NB4 (cell line): Measurements from ENCODE around the gene PBRM1.

Experiments
- POLR2A ChIP-seq: IDR thresholded peaks from 2 replicates; pipeline ENCODE4 v1.6.1; 2011; ENCODE audit warnings: mild to moderate bottlenecking; ENCODE audit not compliant: insufficient read length; ENCODE audit errors: extremely low read depth
- TF ChIP-seq, protein P1 (sequence below): IDR thresholded peaks from one replicate; pipeline ENCODE4 v1.5.1; 2012; ENCODE audit warnings: low read depth, low read length
- TF ChIP-seq, protein P2 (sequence below): IDR thresholded peaks from 2 replicates; pipeline ENCODE4 v1.6.1; 2011; ENCODE audit warnings: low read depth, low read length

DNA sequence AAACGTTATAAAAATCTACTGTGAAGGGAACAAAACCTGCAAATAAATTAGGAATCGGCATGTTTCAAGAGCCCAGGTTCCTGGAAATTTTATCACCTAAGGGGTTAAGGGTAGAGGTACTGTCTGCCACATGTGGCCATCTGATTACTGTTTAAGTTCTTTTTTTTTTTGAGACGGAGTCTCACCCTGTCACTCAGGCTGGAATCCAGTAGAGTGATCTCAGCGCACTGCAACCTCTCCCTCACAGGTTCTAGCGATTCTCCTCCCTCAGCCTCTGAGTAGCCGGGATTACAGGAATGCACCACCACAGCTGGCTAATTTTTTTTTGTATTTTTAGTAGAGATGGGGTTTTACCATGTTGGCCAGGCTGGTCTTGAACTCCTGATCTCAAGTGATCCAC is 113.5 kb downstream of the PBRM1 start:
- TF ChIP-seq, protein P1, sequence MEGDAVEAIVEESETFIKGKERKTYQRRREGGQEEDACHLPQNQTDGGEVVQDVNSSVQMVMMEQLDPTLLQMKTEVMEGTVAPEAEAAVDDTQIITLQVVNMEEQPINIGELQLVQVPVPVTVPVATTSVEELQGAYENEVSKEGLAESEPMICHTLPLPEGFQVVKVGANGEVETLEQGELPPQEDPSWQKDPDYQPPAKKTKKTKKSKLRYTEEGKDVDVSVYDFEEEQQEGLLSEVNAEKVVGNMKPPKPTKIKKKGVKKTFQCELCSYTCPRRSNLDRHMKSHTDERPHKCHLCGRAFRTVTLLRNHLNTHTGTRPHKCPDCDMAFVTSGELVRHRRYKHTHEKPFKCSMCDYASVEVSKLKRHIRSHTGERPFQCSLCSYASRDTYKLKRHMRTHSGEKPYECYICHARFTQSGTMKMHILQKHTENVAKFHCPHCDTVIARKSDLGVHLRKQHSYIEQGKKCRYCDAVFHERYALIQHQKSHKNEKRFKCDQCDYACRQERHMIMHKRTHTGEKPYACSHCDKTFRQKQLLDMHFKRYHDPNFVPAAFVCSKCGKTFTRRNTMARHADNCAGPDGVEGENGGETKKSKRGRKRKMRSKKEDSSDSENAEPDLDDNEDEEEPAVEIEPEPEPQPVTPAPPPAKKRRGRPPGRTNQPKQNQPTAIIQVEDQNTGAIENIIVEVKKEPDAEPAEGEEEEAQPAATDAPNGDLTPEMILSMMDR = no peak
- TF ChIP-seq, protein P2, sequence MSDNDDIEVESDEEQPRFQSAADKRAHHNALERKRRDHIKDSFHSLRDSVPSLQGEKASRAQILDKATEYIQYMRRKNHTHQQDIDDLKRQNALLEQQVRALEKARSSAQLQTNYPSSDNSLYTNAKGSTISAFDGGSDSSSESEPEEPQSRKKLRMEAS = no peak
- TF ChIP-seq POLR2A = no peak
